GM13977 (cell line): ENCODE data around the gene RRP1.
"Not testable (repeated sequence)": the region's sequence is repeated elsewhere in the genome, so short reads cannot be mapped to it uniquely, and the experiment has no call there.

Source experiments
- DNase-seq: peaks from one replicate; pipeline ENCODE4 v3.0.0; 2012; ENCODE audit warnings: low spot score
- CTCF ChIP-seq: IDR thresholded peaks from 2 replicates; pipeline ENCODE4 v1.5.1; 2012; ENCODE audit warnings: mild to moderate bottlenecking, control low read depth; ENCODE audit not compliant: insufficient read depth; ENCODE audit errors: extremely low read depth, missing control alignments
- in situ Hi-C: fragments of 300-500 bp; cut with MboI; formaldehyde crosslinking; loops from one replicate; pipeline ENCODE4 v1.12.0; 2022; ENCODE audit warnings: low sequenced_read_pairs, low pct_unique_long_range_greater_than_20kb, mixed read lengths, inconsistent platforms; ENCODE audit not compliant: unreplicated experiment

RRP1 gene

DNA sequence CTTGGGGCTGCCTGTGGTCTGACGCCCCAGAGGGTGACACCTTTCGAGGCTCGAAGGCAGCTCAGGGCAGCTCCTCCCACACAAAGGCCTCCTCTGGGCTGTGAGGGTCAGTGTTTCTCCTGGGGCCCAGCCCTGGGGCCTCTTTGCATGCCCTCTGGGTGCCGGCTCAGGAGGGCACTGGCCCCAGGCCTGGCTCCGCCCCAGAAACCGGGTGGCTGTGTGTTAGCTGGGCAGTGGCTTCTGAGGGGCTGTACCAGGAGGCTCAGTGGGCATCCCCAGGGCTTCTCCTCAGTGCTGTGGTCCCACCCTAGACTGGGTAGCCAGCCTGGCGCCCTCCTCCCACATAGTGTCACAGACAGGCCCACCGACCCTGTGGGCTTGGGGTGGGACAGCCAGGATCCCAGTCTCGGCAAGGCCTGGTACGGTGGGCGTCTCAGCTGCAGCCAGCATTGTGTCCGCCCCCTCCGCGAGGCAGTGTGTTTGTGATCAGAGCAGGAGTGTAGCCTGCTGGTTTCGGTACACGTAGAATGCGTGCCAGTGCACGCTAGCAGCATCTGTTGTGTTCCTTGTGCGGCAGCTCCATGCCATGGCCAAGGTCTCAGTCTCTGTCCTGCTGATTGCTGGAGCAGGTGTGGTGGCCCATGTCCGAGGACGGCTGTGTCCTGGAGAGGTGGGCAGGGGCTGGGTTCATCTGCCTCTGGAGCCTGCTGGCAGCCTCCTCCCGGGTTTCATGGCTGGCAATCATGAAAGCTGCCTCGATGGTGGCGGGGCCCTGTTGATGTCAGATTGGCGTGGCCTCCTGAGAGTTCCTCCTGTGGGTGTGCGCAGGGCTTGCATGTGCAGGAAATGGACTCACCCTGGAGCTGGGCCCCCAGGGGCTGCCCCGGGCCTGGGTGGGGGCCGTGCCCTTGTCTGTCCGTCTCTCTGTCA, 28.0 kb downstream of the RRP1 start:
- DNase-seq: no peak
- in situ Hi-C loops: no loop called here
- TF ChIP-seq CTCF: no peak

GRCh38 chr21:43818685-43819084, 29.3 kb downstream of the RRP1 start:
- no peak for DNase-seq
- in situ Hi-C loops: no loop called here
- no peak for TF ChIP-seq CTCF

DNA sequence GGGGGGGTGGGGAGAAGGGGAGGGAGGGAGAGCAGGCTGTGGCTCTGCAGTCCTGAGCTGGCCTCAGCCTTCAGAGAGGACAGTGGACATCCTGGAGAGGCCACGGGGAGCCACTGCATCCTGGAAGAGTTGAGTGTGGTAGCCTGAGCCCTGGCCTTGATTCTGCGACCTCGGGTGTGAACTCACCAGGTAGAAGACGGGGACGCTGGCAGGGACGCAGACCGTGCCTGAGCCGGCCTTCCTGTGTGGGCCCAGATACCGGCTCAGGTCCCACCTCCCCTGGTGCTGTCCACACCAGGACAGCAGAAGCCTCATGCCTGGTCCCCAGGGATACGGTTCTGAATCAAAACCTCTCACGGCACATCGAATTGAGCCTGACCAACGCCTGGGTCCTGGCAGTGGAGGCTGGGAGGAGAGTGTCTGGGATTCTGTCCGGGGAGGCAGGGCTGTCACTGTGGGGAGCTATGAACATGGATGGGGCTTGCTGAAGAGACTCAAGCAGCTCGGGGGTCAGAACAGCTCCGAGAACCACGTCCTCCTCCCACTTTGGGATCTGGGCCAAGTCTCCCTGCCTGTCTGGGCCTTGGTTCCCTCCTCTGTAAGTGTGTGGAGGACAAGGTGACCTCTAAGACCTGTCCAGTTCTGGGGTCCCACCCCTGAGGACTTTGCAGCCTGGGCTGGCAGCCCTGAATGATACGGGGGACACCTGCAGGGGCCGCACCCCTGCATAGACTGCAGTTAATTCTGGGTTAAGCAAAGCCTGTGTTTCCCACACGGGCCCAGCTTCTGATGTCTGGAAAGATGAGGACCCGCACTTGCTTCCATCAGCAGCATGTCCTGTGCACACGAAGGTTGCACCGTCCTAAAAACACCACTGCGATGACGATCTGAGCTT, 30.4 kb downstream of the RRP1 start:
- in situ Hi-C loops: no loop called here
- no peak for DNase-seq
- no peak for TF ChIP-seq CTCF

DNA sequence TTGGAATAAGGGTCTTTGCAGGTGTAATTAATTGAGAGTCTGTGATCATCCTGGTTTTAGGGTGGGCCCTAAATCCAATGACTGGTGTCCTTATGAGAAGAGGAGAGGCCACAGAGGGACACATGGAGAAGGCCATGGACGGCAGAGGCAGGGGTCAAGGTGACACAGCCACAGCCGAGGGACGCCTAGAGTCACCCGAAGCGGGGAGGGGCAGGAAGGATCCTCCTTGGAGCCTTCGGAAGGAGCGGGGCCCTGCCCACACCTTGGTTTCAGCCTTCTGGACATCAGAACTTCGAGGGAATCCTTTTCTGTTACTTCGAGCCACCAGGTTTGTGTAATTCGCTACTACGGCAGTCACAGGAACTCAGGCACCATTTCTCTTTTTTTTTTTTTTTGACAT, 31.1 kb downstream of the RRP1 start:
- in situ Hi-C loops: no loop called here
- DNase-seq: no peak
- TF ChIP-seq CTCF: no peak

DNA sequence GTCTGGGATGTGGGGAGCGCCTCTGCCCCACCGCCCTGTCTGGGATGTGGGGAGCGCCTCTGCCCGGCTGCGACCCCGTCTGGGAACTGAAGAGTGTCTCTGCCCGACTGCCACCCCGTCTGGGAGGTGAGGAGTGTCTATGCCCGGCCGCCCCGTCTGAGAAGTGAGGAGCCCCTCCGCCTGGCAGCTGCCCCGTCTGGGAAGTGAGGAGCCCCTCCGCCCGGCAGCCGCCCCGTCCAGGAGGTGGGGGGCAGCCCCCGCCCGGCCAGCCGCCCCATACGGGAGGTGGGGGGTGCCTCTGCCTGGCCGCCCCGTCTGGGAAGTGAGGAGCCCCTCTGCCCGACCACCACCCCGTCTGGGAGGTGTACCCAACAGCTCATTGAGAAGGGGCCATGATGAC, 32.8 kb downstream of the RRP1 start:
- DNase-seq, in situ Hi-C loops: not testable (repeated sequence)

GRCh38 chr21:43822741-43823140, 33.4 kb downstream of the RRP1 start:
- in situ Hi-C loops, DNase-seq: not testable (repeated sequence)

DNA sequence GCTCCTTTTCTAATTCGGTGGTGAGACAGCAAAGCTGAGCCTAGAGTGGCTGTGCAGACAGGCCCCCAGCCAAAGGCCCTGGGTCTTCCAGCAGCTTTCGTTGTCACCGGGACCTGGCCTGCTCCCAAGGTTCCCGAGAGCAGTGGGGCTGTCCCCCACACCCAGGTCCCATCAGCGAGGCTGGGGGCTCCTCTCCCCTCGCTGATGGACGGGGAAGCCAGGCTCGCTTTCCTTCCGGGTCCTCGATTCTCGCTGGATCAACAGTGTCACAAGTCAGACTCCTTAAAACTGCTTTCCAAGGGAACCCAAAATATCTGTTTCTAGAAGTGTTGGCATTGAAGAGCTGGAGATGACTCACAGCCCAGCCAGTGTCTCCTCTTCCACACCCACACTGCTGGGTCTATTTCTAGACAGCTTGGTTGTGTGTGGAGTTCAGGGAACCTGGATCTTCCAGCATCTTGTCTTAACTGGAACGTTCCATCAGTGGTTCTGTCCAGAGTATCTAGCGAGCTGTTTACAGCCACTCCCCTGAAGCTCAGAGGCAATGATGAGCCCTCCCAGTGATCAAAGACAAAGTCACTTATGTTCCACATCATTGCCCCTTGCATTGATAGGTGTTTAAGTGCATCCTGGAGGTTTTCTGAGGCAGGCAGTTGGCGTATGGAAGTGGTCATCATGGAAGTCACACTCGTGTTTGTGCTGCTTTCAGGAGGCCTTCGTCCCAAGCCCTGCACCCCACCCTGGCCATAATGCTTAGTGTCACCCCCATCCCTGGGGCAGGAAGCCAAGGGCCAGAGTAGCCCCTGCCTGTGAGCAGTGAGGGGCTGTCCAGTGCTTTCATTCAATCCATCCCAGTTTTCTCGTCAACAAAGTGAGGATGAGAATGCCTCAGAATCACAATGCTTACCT, 35.2 kb downstream of the RRP1 start:
- DNase-seq: no peak

More for the DNA sequence above, 35.2 kb downstream of the RRP1 start:
- in situ Hi-C loops: no loop called here
- no peak for TF ChIP-seq CTCF
